SH-SY5Y (cell line): ENCODE measurements around the gene FAM8A1.

Source experiments
- GATA2 ChIP-seq: IDR thresholded peaks from 2 replicates; pipeline ENCODE4 v1.6.1; 2011; ENCODE audit warnings: mild to moderate bottlenecking, low read depth, low read length
- GATA3 ChIP-seq: IDR thresholded peaks from 2 replicates; pipeline ENCODE4 v1.6.1; 2011; ENCODE audit warnings: low read depth, mild to moderate bottlenecking, low read length, moderate library complexity

- TF ChIP-seq GATA2 (no peak), GATA3 (no peak)
Measured at GRCh38 chr6:17599877-17600526, at the start of gene FAM8A1.
